GM12878 (cell line): ENCODE results near the gene CTNNBIP1. TPM values are rescaled to one million over a fixed set of nuclear protein-coding genes. Genes with fewer than 3 reads are reported as not detected.

Source experiments
- HDGF ChIP-seq: fragments of 450-650 bp; IDR thresholded peaks from 2 replicates; pipeline ENCODE4 v1.6.1; 2016; ENCODE audit warnings: antibody characterized with exemption
- IKZF2 ChIP-seq, 2 experiments: fragments of 450-650 bp; IDR thresholded peaks; 2 replicates each; pipeline ENCODE4 v1.6.1; 2017; ENCODE audit warnings: mild to moderate bottlenecking in 2 of 2, moderate library complexity in 2 of 2
- polyA plus RNA-seq, 11 experiments: library from polyadenylated mRNA; depleted of rRNA in 4 of 11; unstranded in 6 of 11; stranded (reverse) in 5 of 11; fragments of >200 nt; fragmentation: Nextera tagmentation in 4 of 11; fragmentation: Illumina TruSeq in 1 of 11; extraction: Ambion mirVana in 4 of 11; extraction: Trizol in 1 of 11; gene quantifications; 1 replicate in 1 of 11; 2 replicates in 10 of 11; pipeline versions ENCODE4 v1.2.1 to v1.2.3, GENCODE V29; 2011 to 2016; ENCODE audit warnings: inconsistent platforms in 2 of 11, missing spikeins in 2 of 11, low read depth in 1 of 11
- total RNA-seq, 4 experiments: library from RNA; depleted of rRNA in 3 of 4; stranded (reverse); fragments of >200 nt in 3 of 4; fragmentation: Illumina TruSeq in 1 of 4; extraction: Trizol in 1 of 4; gene quantifications; 2 replicates each; pipeline versions ENCODE4 v1.2.1 to v1.2.3, GENCODE V29; 2013 to 2021
- TF ChIP-seq, protein P1 (sequence below): fragments of 450-650 bp; IDR thresholded peaks from 2 replicates; pipeline ENCODE4 v1.6.1; 2017; ENCODE audit warnings: mild to moderate bottlenecking, low read depth, inconsistent platforms; ENCODE audit not compliant: poor library complexity, severe bottlenecking
- TF ChIP-seq, protein P2 (sequence below): IDR thresholded peaks from 2 replicates; pipeline ENCODE4 v1.6.1; 2012; ENCODE audit warnings: mild to moderate bottlenecking, low read depth, low read length

The CTNNBIP1 gene
- total and polyA plus RNA-seq, 10 of the 15 experiments (the other 5 are each of a cell fraction or from before 2014, with no cell fraction given) = 0.42 to 31.8 (median 10.8) TPM

DNA sequence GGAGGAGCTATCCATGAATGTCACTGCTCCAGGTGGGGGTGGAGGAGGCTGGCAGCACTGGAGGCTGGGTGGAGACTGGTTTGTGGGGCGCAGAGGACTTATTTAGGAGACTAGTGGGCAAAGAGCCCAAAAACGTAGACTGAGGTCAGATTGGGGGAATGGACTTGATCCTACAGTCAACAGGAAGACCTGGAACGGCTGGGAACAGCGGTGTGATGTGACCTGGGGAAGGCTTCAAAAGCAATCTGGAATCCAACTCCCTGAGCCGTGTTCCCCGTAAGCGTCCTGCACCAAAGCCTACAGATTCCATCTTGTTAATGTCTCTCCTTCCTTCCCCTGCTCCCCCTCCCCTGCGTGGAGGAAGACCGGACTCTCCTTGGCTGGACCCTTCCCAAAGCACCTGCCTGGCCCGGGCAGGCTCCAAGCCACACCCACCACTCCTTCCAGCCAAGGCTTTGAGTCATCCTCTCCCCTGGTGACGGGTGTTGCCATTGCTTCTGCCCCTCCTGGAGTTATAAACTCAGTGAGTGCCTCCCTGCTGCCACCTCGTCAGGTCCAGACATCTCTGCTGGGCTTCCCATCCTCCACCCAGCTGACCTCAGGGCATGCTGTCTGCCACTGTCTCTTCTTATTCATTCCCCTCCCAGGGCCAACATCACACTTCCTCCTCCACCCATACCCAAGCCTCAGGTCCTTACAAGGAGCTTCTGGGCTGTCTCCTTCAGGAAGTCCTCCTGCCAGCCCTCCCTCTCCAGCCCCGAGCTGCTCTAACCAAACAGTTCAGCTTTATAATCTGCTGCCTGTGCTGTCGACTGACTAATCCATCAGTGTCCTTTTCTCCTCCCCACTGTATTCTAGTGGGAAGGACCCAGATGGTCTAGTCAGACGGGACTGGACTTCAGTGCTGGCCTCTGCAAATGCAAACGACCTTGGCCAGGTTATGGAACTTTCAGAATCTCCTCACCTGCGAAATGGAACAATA lies 84.7 kb downstream of the CTNNBIP1 start (continued):
- TF ChIP-seq, protein P1, sequence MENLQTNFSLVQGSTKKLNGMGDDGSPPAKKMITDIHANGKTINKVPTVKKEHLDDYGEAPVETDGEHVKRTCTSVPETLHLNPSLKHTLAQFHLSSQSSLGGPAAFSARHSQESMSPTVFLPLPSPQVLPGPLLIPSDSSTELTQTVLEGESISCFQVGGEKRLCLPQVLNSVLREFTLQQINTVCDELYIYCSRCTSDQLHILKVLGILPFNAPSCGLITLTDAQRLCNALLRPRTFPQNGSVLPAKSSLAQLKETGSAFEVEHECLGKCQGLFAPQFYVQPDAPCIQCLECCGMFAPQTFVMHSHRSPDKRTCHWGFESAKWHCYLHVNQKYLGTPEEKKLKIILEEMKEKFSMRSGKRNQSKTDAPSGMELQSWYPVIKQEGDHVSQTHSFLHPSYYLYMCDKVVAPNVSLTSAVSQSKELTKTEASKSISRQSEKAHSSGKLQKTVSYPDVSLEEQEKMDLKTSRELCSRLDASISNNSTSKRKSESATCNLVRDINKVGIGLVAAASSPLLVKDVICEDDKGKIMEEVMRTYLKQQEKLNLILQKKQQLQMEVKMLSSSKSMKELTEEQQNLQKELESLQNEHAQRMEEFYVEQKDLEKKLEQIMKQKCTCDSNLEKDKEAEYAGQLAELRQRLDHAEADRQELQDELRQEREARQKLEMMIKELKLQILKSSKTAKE = peak; percentile 28
- TF ChIP-seq HDGF = no peak
- TF ChIP-seq IKZF2 (IDR thresholded peaks at IDR 0.05) = peak in 1 of 2 experiments; percentile 8; a peak in 1 of 4 replicates
- TF ChIP-seq, protein P2, sequence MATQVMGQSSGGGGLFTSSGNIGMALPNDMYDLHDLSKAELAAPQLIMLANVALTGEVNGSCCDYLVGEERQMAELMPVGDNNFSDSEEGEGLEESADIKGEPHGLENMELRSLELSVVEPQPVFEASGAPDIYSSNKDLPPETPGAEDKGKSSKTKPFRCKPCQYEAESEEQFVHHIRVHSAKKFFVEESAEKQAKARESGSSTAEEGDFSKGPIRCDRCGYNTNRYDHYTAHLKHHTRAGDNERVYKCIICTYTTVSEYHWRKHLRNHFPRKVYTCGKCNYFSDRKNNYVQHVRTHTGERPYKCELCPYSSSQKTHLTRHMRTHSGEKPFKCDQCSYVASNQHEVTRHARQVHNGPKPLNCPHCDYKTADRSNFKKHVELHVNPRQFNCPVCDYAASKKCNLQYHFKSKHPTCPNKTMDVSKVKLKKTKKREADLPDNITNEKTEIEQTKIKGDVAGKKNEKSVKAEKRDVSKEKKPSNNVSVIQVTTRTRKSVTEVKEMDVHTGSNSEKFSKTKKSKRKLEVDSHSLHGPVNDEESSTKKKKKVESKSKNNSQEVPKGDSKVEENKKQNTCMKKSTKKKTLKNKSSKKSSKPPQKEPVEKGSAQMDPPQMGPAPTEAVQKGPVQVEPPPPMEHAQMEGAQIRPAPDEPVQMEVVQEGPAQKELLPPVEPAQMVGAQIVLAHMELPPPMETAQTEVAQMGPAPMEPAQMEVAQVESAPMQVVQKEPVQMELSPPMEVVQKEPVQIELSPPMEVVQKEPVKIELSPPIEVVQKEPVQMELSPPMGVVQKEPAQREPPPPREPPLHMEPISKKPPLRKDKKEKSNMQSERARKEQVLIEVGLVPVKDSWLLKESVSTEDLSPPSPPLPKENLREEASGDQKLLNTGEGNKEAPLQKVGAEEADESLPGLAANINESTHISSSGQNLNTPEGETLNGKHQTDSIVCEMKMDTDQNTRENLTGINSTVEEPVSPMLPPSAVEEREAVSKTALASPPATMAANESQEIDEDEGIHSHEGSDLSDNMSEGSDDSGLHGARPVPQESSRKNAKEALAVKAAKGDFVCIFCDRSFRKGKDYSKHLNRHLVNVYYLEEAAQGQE = no peak
